HG03159 (cell line): ENCODE measurements around the gene SERPINI2.
"Not testable (repeated sequence)": the region's sequence is repeated elsewhere in the genome, so short reads cannot be mapped to it uniquely, and the experiment has no call there.

Experiments used
- ATAC-seq: cut with Tn5 transposase; IDR thresholded peaks from one replicate; pipeline ENCODE4 v1.9.1; 2021; ENCODE audit warnings: mild to moderate bottlenecking, moderate library complexity; ENCODE audit not compliant: unreplicated experiment

The SERPINI2 gene

GRCh38 chr3:167450675-167451074 lies 23.2 kb downstream of the SERPINI2 start:
- no peak for ATAC-seq

- peak; percentile 44 for ATAC-seq
Measured at GRCh38 chr3:167450195-167450594, 23.6 kb downstream of the SERPINI2 start.

GRCh38 chr3:167445491-167445890 lies 28.4 kb downstream of the SERPINI2 start:
- no peak for ATAC-seq

GRCh38 chr3:167441256-167441655 lies 32.6 kb downstream of the SERPINI2 start:
- no peak for ATAC-seq

- ATAC-seq: no peak
Measured at GRCh38 chr3:167437428-167438139, 36.3 kb downstream of the SERPINI2 start.

- ATAC-seq: not testable (repeated sequence)
Measured at GRCh38 chr3:167426962-167427361, 46.9 kb downstream of the SERPINI2 start.

- ATAC-seq: not testable (repeated sequence)
Measured at GRCh38 chr3:167422396-167422795, 51.4 kb downstream of the SERPINI2 start.

- ATAC-seq: no peak
Measured at GRCh38 chr3:167409611-167410010, 64.2 kb downstream of the SERPINI2 start.

GRCh38 chr3:167406876-167407492 lies 66.9 kb downstream of the SERPINI2 start:
- no peak for ATAC-seq

GRCh38 chr3:167397826-167398225 lies 76.0 kb downstream of the SERPINI2 start:
- no peak for ATAC-seq

- ATAC-seq: no peak
Measured at GRCh38 chr3:167396075-167396474, 77.8 kb downstream of the SERPINI2 start.

GRCh38 chr3:167394003-167394402 lies 79.8 kb downstream of the SERPINI2 start:
- ATAC-seq: no peak
